KBM-7 (cell line): ENCODE results near the gene DNAH5.

Experiments used
- DNase-seq: peaks from one replicate; pipeline ENCODE4 v3.0.0-alpha.2; 2015
- in situ Hi-C: fragments of 300-500 bp; cut with MboI; formaldehyde crosslinking; loops from 2 replicates; pipeline ENCODE4 v1.14.3; 2020; ENCODE audit warnings: low sequenced_read_pairs, low pct_unique_long_range_greater_than_20kb, mixed read lengths

The DNAH5 gene

DNA sequence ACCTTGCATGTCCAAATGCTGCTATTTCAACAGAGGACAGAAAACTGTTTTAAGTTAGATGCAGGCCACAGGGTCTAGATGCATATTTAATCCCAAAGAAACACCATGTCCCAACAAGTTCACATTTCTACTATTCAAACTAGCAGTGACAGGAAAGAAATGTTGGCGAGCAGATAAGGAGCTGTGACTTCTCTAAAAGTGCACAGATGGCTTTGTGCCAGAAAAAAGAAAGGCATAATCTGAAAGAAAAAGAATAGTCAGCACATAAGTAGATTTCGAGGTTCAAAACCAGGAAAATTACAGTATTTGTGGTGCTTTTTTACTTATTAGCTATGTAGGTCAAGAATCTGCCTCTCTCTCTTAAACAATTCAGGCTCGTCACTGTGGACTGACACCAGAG is 178.3 kb downstream of the DNAH5 start:
- in situ Hi-C loops = no loop called here
- peak; percentile 28 for DNase-seq

DNA sequence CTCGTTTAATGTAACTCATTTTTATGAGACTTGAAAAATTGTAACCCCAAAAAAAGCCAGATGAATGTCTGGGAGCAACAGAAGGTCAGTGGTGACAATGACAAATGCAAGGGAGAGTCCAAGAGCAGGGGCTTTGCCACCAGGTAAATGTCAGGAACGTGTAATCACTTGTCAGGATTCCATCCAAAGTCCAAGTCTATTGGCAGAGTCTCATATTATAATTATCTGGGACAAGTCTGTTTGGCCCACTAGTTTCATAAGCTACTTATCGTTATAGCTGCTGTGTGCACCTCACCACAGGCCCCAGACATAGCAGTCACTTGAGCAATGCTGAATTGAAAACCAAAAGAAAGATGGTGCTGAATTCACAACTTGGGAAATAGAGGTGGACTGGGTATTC is 180.8 kb downstream of the DNAH5 start:
- no peak for DNase-seq
- in situ Hi-C loops = no loop called here

DNA sequence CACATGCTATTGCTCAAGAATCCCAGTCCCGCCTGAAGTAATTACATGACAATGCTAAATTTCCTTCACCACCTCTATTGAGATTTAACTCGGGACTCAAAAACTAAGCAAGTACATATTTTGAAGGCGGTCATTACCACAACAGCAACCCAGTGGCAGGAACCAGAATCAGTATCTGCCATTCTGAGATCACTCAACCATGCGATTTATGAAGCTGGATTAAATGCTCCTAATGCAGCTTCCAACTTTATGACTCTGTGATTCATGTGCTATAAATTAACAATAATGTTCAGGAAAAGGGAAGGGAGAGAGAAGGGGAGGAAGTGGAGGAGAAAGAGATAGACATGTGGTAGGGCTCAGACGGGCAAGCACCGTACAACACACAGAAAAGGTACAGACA is 194.7 kb downstream of the DNAH5 start:
- no peak for DNase-seq
- in situ Hi-C loops = no loop called here

DNA sequence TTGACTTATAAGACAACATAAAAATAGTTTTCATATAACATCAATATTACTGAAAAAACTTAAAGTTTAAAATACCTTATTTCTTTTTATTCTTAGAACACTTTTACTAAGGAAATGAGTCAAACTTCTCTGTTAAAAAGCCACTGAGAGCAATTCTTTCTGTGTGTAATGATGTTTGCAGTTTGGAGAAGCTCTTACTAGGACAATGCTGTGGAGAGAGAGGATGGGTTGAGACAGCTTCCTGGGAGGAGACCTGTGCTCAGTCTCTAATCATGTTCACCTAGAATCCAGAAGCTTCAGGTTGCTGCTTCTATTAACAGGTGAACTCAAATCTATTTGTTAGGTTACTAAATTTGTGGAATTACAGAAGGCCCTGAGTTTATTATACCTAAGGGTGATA is 198.5 kb downstream of the DNAH5 start:
- in situ Hi-C loops = no loop called here
- no peak for DNase-seq

DNA sequence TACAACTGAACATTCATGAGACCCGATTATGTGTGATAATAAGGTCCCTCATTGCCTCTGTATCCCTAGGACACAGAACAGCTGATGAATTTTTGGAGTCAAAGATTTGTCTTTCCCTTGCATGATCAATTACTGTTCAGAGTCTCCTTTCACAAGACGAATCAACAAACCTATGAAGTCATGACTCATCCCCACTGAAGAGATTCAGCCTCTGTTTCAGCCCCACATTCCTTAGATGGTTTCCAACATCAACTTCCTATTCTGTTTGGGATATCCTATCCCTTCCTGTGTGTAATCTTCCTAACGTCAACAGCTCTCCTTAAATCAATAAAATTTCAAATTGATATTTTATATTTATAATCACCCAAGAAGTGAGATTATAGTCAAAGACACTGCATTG is 199.0 kb downstream of the DNAH5 start:
- no peak for DNase-seq
- in situ Hi-C loops = no loop called here

DNA sequence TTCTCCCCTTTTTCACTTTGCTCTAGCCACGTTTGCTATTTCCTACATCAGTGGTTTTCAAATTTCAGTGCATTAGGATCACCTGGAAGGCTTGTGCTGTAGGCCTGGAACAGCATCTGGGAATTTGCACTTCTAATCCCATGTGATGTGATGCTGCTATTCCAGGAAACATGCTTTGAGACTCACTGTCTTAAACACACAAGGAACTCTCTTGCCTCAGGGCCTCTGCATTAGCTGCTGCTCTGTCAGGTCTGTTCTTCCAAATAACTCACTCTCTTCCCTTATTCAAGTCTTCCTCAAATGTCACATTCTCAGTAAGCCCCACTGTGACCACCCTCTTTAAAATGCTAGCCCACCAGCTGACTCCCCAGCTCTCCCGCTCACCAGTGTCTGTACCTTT is 204.0 kb downstream of the DNAH5 start:
- no peak for DNase-seq
- in situ Hi-C loops = no loop called here

DNA sequence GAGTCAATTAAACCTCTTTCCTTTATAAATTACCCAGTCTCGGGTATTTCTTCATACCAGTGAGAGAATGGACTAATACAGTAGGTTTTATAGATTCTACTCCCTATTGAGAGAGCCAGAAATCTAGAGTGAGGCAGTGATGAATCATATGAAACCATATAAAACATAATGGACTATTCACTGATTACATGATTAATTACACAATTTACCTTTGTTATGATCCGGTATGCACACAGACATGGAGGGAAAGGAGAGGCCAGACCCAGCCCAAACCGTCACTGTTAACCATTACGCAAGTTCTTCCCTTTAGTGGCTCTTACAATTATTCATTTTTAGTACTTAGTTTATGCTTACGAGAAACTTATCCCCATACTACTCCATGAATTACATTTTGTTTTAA is 205.0 kb downstream of the DNAH5 start:
- DNase-seq = no peak
- in situ Hi-C loops = no loop called here

DNA sequence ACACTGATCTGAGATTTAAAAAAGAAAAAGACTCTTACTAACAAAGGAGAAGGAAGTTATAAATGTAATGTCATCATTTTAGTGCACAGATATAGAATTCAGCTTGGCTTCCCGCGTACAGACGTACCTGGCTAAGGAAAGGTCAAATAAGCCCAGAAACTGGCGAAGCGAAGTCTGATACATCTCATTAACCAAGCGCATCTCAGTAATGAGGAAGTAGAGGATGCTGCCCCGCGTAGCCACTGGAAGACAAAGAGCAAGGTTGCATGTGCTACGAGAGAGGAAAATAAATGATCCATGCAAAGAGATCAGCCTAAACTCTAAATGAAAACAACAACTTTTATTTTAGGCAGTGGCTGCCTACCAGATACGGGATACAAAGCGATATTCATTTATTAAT is 208.8 kb downstream of the DNAH5 start:
- no peak for DNase-seq
- in situ Hi-C loops = no loop called here

DNA sequence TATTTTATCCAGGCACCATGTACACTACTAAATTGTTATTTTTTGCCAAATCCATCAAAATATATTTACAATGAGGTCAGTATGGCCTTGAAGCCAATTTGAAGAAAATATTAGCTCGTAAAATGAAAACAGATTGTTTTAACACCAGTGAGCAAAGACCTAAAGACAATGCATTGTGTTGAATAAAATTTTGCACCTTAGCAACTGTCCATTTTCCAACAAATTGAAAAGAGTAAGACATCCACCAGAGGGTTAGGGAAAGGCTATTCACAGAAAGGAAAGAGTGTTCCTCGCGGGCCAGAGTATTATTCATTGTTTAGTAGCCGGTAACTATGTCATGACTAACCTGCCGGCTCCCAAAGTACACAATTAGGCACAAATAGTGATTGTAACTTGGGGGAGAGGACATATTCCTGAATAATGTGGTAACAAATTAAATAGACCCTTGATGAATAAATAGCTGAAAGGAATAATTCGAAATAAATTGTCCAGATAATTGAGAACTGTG is 213.3 kb downstream of the DNAH5 start:
- in situ Hi-C loops = no loop called here
- no peak for DNase-seq

DNA sequence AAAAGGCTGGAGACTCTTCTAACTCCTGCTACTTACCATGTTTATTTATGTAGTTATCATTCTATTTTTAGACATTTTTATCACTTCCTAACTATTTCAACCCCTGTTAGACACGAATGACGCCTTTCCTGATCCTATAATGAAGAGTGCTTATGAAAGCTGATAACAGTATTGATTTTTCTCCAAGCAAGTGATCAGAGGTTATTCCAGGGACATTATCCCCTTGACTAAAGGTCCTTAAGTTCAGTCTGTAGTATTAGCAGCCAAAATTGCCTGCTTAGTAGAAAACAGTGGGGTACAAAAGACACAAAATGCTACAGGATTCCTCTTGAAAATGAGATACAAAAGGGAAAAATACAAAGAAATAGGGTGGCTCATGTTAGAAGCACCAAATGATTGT is 235.6 kb downstream of the DNAH5 start:
- in situ Hi-C loops = no loop called here

DNA sequence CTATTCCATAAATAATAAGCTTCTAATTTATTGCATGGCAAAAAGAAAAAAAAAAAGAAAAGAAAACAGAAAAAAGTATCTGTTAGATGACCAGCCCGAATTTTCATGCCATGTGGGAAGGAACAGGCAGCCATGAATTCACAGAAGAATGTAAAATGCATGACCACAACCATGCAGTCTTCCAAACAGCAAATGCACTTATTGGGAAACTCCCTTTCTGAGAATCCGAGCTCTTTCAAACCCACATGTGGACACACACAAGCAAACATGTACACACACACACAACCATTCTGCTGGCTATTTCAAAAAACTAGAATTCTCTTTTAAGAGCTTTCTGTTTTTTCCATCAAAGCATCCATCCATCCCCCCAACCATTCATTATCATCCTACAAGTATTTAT is 236.1 kb downstream of the DNAH5 start:
- DNase-seq = no peak
- in situ Hi-C loops = no loop called here

More for the DNA sequence above, 235.6 kb downstream of the DNAH5 start:
- DNase-seq = no peak

DNA sequence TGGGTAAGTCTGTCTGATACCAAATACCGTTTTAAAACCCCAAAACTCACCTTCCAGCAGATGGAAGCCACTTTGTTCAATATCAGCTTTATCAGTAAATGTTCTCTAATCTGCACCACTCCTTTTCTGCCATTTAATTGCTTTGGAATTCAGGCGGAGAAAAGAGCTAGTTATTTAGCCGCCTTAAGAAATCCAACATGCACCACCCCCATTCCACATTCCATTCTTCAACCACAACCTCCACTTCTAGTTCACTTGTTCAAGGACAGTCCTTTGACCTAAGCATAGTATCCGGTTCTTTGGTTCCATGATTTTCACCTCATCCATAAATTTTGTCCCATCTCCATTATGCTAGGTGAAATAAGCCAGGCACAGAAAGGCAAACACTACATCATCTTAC is 240.1 kb downstream of the DNAH5 start:
- DNase-seq = no peak
- in situ Hi-C loops = no loop called here

DNA sequence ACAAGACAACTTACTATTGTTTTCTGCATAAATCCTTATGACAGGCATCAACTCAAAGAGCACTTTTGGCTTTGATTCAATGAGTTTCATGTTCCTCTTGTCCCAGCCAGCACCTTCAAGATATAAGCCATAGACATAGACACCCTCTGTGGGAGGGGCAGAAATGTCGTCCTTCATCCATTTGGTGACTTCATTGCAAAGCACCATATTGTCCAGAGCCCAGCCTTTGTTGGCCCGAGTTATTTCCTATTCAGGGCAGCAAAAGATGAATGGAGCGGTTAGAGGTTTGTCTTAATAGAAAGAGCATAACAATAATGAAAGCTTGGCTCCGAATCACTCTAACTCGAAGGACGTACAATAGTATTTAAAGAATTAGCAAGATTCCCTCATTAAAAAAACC is 243.9 kb downstream of the DNAH5 start:
- DNase-seq = no peak
- in situ Hi-C loops = no loop called here

DNA sequence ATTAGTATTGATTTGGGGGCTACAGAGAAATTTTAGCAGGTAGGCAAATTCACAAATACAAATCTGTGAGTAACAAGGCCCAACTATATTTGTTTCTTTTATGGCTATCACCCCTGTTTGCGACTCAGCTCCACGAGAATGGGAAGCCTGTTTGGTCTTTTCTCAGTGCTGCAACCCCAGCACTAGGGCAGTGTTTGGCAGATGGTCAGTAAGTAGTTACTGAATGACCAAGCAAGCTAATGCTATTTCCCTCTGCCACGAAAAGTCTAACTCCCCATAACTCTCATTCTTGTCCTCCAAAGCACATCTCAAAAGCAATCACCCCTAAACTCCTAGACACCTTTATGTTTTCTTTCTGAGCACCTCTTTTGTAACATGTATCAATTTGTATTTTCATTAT is 245.6 kb downstream of the DNAH5 start:
- in situ Hi-C loops = no loop called here

DNA sequence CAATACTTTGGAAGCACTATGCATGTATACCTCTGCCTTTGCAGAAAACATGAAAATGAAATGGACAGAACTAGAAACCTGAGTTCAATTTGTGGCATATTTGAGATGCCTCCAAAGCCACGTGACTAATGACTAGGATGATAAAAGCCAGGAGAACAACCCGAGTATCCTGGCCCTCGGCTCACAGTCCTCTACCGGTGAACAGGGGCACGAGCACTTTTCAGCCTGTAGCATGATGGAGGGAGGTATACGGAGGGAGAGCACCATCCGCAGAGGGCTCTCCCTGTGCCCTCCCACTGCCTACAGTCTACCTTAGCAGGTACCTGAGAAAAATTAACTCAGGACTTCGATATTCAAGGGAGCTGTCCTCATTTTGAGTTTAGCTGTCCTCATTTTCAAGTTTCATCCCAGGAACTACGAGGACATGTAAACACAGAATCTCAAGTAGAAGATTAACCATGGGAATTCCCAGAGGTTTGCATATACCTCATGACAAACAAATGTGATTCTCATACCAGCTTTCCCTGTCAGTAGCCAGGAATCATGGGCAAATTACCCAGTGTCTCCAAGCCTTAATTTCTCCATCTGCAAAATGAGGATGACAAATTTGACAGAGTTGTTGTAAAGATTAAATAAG is 249.3 kb downstream of the DNAH5 start:
- in situ Hi-C loops = no loop called here

More for the DNA sequence above, 245.6 kb downstream of the DNAH5 start:
- no peak for DNase-seq

DNA sequence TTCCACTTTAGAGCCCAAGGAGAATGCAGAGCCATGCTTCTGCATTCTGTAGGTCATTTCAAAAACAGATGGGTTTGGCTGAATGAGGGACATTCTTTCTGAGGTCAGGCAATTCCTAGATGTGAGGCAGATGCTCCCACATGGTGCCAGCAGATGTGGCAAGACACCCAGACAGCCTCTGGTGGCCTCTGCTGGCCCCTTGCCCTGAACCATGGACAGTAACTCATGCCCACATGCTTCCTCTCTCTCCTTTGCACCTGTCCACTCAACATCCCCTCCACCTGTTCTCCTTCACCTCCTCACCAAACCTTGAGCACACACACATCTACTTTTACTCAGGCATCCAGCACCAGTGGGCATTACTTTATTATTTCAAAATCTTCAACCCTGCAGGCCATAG is 252.3 kb downstream of the DNAH5 start:
- in situ Hi-C loops = no loop called here
- no peak for DNase-seq

More for the DNA sequence above, 249.3 kb downstream of the DNAH5 start:
- no peak for DNase-seq

DNA sequence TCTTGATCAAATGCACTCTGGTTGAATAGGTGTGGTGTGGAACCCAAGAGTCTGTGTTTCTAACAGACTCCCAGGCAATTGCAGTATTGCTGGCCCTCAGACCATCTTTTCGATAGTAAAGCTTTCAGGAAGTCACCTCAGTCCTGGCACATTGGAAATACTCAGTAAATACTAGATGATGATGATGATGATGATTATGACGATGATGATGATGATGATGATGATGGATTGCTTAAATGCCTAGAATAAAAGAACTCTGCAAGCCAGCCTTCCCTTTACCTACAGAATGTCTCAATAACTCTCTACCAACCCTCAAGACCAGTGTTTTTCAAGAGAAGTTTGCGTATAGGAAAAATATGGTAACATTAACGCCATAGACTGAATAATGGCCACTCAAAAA is 268.0 kb downstream of the DNAH5 start:
- no peak for DNase-seq
- in situ Hi-C loops = no loop called here

DNA sequence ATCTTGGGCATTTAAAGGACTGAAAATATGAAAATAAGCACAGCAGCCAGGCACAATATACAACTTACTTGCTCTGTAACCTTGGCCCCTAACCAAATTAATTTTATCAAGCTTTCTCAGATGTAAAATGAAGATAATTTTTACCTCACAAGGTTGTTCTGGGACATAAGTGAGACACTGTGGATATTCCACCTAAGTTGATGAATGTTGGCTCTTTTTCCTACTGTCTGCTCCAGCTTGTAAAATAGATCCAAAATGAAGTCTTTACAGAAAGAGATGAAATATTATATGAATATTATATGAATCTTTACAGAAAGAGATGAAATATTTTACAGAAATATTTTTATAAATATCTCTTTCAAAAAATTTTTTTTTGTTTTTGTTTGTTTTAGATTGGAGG is 270.1 kb downstream of the DNAH5 start:
- no peak for DNase-seq
- in situ Hi-C loops = no loop called here

DNA sequence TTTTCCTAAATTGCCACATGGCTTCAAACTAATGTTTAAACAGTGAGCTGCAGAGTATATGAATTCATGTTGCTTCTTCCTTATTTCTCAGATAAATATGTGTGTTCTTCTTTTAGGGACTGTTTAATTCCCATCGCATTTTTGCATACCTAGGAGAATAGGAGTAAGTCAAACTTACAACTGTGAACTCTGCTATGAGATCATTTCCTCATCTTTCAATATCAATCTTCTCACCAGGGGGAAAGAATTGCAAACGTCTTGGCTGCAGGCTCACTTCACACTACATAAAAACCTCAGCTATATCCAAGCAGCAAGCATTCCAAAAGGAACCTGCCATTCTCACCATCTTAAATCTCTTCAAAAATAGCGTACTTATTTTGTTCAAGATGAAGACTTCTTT is 271.0 kb downstream of the DNAH5 start:
- in situ Hi-C loops = no loop called here
- no peak for DNase-seq

DNA sequence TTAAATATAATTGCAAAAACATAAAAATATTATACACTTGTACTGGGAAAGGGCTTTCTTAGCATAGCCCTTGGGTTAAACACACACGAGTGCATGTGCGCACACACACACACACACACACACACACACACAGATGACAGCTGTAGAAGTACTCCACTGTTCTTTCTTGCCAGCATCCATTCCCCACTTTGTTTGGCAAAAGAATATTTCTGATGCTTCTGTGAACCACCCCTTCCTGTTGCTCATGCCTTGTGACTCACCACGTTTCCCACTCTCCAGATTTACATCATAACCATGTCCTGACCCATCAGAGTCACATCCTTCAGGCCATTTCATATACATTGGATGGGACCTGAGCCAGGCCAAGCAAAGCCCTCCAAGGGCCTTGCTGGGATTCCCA is 280.1 kb downstream of the DNAH5 start:
- DNase-seq = no peak
- in situ Hi-C loops = no loop called here

DNA sequence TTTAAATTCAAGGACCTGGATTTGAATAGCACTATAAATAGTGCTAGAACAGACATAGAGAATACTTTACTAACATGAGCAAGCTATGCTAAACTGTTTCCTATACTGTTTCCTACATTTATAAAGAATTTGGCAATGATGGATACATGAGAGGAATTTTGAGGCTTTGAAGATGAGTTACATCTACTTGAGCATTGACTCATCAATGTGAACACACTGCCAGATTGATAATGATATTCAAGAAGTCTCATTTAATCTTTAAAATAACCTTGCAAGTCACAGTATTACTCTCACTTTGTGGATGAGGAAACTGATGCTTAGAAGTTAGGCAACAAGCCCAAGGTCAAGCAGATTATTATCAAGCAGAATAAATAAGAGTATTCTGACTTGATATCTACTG is 281.9 kb downstream of the DNAH5 start:
- in situ Hi-C loops = no loop called here
- DNase-seq = no peak

DNA sequence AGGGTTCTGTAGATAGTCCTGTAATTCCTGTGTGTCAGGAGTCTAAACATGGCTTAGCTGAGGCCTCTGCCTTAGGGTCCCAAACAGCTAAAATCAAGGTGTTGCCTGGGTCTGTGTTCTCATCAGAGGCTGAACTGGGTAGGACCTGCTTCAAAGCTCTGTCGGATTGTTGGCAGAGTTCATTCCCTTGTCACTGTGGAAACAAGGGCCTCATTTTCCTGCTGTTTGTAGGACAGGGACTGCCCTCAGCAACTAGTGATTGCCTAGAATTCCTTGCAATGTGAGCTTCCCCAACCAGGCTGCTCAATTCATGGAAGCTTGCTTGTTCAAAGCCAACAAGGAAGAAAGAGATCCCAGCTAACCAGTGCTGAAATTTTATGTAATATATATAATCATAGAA is 283.2 kb downstream of the DNAH5 start:
- no peak for DNase-seq
- in situ Hi-C loops = no loop called here
